Astrocyte of the spinal cord (primary cell): ENCODE results near the gene ZNF831.

Source experiments
- DNase-seq: peaks from one replicate; pipeline ENCODE4 v3.0.0; 2011; ENCODE audit warnings: low read depth, low spot score
- H3K4me3 ChIP-seq: 2 replicates; pipeline ENCODE4 v1.5.1; 2011; ENCODE audit warnings: low read depth, mild to moderate bottlenecking, low read length, moderate library complexity
- CTCF ChIP-seq: IDR thresholded peaks from 2 replicates; pipeline ENCODE4 v1.5.1; 2012; ENCODE audit warnings: low read depth, mild to moderate bottlenecking, low read length, inconsistent platforms
- in situ Hi-C: cut with HindIII; loops from 2 replicates; pipeline ENCODE4 v1.10.0; 2017; ENCODE audit warnings: low sequenced_read_pairs

ZNF831 gene

GRCh38 chr20:59193325-59193724, 29.7 kb downstream of the ZNF831 start:
- DNase-seq = no peak
- no peak overlapping the region for H3K4me3 ChIP-seq
- in situ Hi-C loops = no loop called here
- TF ChIP-seq CTCF = no peak

- no peak for TF ChIP-seq CTCF
Measured at GRCh38 chr20:59194023-59194935, 30.7 kb downstream of the ZNF831 start.

GRCh38 chr20:59195316-59195993, 31.8 kb downstream of the ZNF831 start:
- in situ Hi-C loops = no loop called here
- H3K4me3 ChIP-seq = no peak overlapping the region
- no peak for TF ChIP-seq CTCF
- no peak for DNase-seq

More at GRCh38 chr20:59194023-59194935, 30.7 kb downstream of the ZNF831 start:
- in situ Hi-C loops = no loop called here
- H3K4me3 ChIP-seq = no peak overlapping the region
- DNase-seq = no peak

GRCh38 chr20:59204165-59204894, 40.7 kb downstream of the ZNF831 start:
- no peak for DNase-seq
- in situ Hi-C loops = no loop called here
- no peak overlapping the region for H3K4me3 ChIP-seq
- no peak for TF ChIP-seq CTCF

GRCh38 chr20:59205044-59205443, 41.4 kb downstream of the ZNF831 start:
- no peak for TF ChIP-seq CTCF
- in situ Hi-C loops = no loop called here
- no peak overlapping the region for H3K4me3 ChIP-seq
- no peak for DNase-seq

- no peak for DNase-seq
- in situ Hi-C loops = no loop called here
Measured at GRCh38 chr20:59207235-59207634, 43.6 kb downstream of the ZNF831 start.

More at GRCh38 chr20:59207235-59207634, 43.6 kb downstream of the ZNF831 start:
- TF ChIP-seq CTCF = no peak
- H3K4me3 ChIP-seq = no peak overlapping the region
